ENCODE results near the gene OR4D11. TPM values are rescaled to one million over a fixed set of nuclear protein-coding genes. Genes with fewer than 3 reads are reported as not detected.

Gene OR4D11
- total and polyA plus RNA-seq, 2 of the 13 experiments (the other 11 are each of a cell fraction or from before 2014, with no cell fraction given), result not detected

DNA sequence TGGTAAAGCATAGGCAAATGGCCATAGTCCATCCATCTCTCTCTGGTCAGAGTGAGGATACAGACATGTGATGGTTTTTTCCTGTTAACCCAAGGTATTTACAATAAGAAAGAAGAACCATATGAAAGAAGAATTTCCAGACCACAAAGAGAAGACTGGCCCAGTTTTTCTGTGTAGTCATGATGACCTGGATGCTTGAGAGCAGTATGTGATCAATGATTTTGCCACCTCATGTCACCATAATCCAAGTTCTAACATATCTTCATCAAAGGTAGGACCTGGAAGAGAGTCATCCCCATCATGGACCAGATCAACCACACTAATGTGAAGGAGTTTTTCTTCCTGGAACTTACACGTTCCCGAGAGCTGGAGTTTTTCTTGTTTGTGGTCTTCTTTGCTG is 46.7 kb upstream of the OR4D11 start, which contains the start of gene OR4D6 (continued):
- TF ChIP-seq, protein P1, sequence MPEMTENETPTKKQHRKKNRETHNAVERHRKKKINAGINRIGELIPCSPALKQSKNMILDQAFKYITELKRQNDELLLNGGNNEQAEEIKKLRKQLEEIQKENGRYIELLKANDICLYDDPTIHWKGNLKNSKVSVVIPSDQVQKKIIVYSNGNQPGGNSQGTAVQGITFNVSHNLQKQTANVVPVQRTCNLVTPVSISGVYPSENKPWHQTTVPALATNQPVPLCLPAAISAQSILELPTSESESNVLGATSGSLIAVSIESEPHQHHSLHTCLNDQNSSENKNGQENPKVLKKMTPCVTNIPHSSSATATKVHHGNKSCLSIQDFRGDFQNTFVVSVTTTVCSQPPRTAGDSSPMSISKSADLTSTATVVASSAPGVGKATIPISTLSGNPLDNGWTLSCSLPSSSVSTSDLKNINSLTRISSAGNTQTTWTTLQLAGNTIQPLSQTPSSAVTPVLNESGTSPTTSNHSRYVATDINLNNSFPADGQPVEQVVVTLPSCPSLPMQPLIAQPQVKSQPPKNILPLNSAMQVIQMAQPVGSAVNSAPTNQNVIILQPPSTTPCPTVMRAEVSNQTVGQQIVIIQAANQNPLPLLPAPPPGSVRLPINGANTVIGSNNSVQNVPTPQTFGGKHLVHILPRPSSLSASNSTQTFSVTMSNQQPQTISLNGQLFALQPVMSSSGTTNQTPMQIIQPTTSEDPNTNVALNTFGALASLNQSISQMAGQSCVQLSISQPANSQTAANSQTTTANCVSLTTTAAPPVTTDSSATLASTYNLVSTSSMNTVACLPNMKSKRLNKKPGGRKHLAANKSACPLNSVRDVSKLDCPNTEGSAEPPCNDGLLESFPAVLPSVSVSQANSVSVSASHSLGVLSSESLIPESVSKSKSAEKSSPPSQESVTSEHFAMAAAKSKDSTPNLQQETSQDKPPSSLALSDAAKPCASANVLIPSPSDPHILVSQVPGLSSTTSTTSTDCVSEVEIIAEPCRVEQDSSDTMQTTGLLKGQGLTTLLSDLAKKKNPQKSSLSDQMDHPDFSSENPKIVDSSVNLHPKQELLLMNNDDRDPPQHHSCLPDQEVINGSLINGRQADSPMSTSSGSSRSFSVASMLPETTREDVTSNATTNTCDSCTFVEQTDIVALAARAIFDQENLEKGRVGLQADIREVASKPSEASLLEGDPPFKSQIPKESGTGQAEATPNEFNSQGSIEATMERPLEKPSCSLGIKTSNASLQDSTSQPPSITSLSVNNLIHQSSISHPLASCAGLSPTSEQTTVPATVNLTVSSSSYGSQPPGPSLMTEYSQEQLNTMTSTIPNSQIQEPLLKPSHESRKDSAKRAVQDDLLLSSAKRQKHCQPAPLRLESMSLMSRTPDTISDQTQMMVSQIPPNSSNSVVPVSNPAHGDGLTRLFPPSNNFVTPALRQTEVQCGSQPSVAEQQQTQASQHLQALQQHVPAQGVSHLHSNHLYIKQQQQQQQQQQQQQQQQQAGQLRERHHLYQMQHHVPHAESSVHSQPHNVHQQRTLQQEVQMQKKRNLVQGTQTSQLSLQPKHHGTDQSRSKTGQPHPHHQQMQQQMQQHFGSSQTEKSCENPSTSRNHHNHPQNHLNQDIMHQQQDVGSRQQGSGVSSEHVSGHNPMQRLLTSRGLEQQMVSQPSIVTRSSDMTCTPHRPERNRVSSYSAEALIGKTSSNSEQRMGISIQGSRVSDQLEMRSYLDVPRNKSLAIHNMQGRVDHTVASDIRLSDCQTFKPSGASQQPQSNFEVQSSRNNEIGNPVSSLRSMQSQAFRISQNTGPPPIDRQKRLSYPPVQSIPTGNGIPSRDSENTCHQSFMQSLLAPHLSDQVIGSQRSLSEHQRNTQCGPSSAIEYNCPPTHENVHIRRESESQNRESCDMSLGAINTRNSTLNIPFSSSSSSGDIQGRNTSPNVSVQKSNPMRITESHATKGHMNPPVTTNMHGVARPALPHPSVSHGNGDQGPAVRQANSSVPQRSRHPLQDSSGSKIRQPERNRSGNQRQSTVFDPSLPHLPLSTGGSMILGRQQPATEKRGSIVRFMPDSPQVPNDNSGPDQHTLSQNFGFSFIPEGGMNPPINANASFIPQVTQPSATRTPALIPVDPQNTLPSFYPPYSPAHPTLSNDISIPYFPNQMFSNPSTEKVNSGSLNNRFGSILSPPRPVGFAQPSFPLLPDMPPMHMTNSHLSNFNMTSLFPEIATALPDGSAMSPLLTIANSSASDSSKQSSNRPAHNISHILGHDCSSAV (CRISPR knock-in tag; IDR thresholded peaks at IDR 0.05; ENCODE audit: borderline replicate concordance), result no peak
- TF ChIP-seq, protein P2, sequence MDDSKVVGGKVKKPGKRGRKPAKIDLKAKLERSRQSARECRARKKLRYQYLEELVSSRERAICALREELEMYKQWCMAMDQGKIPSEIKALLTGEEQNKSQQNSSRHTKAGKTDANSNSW (CRISPR knock-in tag; IDR thresholded peaks at IDR 0.05; ENCODE audit: borderline replicate concordance), result no peak

DNA sequence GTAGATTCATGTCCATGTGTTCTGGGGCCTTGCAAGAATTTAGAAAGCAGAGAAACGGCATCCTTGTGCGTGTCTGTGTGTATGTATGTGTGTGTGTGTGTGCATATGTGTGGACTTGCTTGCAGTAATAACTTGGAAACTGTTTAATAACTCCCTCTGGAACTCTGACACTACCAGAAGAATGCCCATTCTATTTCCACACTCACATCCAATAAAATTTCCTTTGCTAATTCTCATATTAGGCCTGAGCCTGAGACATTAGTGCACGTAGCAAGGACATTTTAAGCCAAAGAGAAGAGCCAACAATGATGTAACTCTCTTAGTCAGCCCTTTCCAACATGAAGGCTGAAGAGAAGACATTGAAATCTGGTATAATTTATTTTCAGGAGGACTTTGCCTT is 43.5 kb upstream of the OR4D11 start:
- H3K9ac ChIP-seq (ENCODE audit: insufficient read depth, low read depth, low read length), result no peak overlapping the region
- ChIA-PET POLR2A (no interaction called here), CTCF (ENCODE audit: low intra/inter-chr PET ratio, low total read pairs) (no interaction called here)
- H3K36me3 ChIP-seq (replicated peaks in 1 of 2; ENCODE audit: control insufficient read depth in 1 of 2, insufficient read depth in 2 of 2, low read length in 2 of 2), result no peaks in the 10 kb centered on the region
- intact Hi-C loops (cut with micrococcal nuclease; ENCODE audit: unreplicated experiment), result no loop called here
- H3K4me2 ChIP-seq (ENCODE audit: low read depth, low read length), result no peak overlapping the region
- H3K4me3 ChIP-seq (replicated peaks in 1 of 3; ENCODE audit: insufficient read depth in 1 of 3, low read depth in 2 of 3, low read length in 3 of 3), result no peak overlapping the region
- no peak overlapping the region for H2AFZ ChIP-seq (ENCODE audit: low read length)
- H3K27ac ChIP-seq (ENCODE audit: extremely low read length, insufficient read depth, low read length), result no peak overlapping the region
- BruUV-seq (replicated peaks), result no TSS peak
- peaks cover 0 to 4% of the 10 kb centered on the region in 2 experiments; a peak in 1 of 5 replicates for H3K27me3 ChIP-seq (ENCODE audit: control insufficient read depth in 1 of 2, insufficient read depth in 2 of 2, low read length in 2 of 2)
- DNase-seq (ENCODE audit: low spot score), result no peak
- ATAC-seq, result no peak
- H3K4me1 ChIP-seq (ENCODE audit: insufficient read depth, low read length), result no peaks in the 10 kb centered on the region
- 2% methylated on average over 3 of the region's 3 CpGs for WGBS (ENCODE audit: low lambda C conversion rate)
- H3K79me2 ChIP-seq (ENCODE audit: insufficient read depth, low read length), result no peaks in the 10 kb centered on the region
- no peaks in the 10 kb centered on the region for H4K20me1 ChIP-seq (ENCODE audit: insufficient read depth, low read length)
- H3K9me3 ChIP-seq (ENCODE audit: low read length), result no peaks in the 10 kb centered on the region
- FAIRE-seq, result no peak
- in situ Hi-C loops (cut with HindIII; ENCODE audit: extremely low pct_ligation_motif_present, low pct_unique_long_range_greater_than_20kb), result no loop called here
- TF ChIP-seq HMGA1 (CRISPR knock-in tag; conservative IDR thresholded peaks at IDR 0.05) (no peak), LCORL (IDR thresholded peaks at IDR 0.05) (no peak), LCORL (CRISPR knock-in tag; IDR thresholded peaks at IDR 0.05) (no peak), PHF8 (CRISPR knock-in tag; IDR thresholded peaks at IDR 0.05) (no peak), RORA (CRISPR knock-in tag; IDR thresholded peaks at IDR 0.05) (no peak), ELF3 (CRISPR knock-in tag; IDR thresholded peaks at IDR 0.05) (no peak), PHF20 (CRISPR knock-in tag; IDR thresholded peaks at IDR 0.05) (no peak), PCBP1 (IDR thresholded peaks at IDR 0.05; ENCODE audit: borderline replicate concordance, low read depth, low read length) (no peak), EZH2 (conservative IDR thresholded peaks at IDR 0.05; ENCODE audit: low read depth, low read length) (no peak), SAP130 (CRISPR knock-in tag; IDR thresholded peaks at IDR 0.05; ENCODE audit: low read depth) (no peak)
- TF ChIP-seq, protein P3, sequence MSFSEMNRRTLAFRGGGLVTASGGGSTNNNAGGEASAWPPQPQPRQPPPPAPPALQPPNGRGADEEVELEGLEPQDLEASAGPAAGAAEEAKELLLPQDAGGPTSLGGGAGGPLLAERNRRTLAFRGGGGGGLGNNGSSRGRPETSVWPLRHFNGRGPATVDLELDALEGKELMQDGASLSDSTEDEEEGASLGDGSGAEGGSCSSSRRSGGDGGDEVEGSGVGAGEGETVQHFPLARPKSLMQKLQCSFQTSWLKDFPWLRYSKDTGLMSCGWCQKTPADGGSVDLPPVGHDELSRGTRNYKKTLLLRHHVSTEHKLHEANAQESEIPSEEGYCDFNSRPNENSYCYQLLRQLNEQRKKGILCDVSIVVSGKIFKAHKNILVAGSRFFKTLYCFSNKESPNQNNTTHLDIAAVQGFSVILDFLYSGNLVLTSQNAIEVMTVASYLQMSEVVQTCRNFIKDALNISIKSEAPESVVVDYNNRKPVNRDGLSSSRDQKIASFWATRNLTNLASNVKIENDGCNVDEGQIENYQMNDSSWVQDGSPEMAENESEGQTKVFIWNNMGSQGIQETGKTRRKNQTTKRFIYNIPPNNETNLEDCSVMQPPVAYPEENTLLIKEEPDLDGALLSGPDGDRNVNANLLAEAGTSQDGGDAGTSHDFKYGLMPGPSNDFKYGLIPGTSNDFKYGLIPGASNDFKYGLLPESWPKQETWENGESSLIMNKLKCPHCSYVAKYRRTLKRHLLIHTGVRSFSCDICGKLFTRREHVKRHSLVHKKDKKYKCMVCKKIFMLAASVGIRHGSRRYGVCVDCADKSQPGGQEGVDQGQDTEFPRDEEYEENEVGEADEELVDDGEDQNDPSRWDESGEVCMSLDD (CRISPR knock-in tag; IDR thresholded peaks at IDR 0.05; ENCODE audit: borderline replicate concordance), result no peak
